Esophagus squamous epithelium (tissue), 4 donors: ENCODE measurements around the gene CDHR4.

Experiments used
- CTCF ChIP-seq, 6 experiments: fragments of 450-650 bp in 4 of 6; fragments of 200-600 bp in 2 of 6; sonication (generic) in 2 of 6; IDR thresholded peaks; one replicate each; pipeline ENCODE4 v1.5.1; 2016 to 2019; ENCODE audit warnings: antibody characterized with exemption in 6 of 6, mild to moderate bottlenecking in 4 of 6, moderate library complexity in 4 of 6
- POLR2A ChIP-seq, 4 donors: fragments of 450-650 bp; IDR thresholded peaks; one replicate each; pipeline ENCODE4 v1.6.1; 2017; ENCODE audit warnings: antibody characterized with exemption in 4 of 4, mild to moderate bottlenecking in 4 of 4, moderate library complexity in 3 of 4

GRCh38 chr3:49793486-49794085, 6.1 kb downstream of the CDHR4 start:
- TF ChIP-seq CTCF (IDR thresholded peaks at IDR 0.05) (no peak), POLR2A (IDR thresholded peaks at IDR 0.05) (no peak)
